ENCODE results near the gene CRELD2. TPM values are rescaled to one million over a fixed set of nuclear protein-coding genes. Genes with fewer than 3 reads are reported as not detected.

CRELD2 gene
- total RNA-seq, 3 donors from 2014 or later, result 27.6 to 57.6 (median 32.2) TPM

DNA sequence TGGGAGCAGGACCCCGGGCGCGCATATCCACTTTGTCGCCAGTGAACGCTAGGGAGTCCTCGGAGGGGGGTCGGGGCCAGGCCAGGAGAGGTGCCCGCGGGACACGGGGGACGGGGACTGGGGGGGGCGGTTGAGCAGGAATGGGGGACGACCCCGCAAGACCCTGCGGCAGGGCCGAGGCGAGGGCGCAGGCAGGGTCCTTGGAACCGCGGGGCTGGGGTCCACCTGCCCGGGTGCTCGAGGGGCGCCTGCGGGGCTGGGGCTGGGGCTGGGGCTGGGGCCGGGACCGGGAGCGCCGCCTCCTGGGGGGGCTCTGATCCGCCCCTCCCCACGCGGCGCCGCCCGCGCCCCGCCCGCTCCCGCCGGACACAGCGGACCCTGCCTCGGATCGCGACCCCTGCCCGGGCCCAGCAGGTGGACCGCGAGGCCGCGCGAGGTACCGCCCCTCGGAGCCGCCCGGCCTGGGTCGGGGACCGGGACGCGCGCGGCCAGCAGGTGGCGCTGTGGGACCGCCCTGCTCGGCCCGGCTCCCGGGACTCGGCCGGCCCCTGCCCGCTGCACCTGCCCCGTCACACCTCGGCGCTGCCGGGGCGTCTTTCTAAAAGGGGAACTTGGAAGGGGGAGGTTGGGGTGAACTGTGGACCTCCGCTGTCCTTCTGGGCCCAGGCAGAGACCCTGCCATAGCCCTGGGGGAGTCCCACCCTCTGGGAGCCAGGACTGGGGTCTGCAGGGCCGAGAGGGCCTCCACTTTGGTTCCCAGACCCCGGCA is 11.0 kb downstream of the CRELD2 start:
- H3K4me1 ChIP-seq (ENCODE audit: low read depth), result peaks cover 28% of the 10 kb centered on the region

GRCh38 chr22:49929994-49930575 is 11.7 kb downstream of the CRELD2 start:
- ATAC-seq (no peak), DNase-seq (peak in 2 of 3 donors; percentile 42 to 79)
- intact Hi-C loops (cut with DNase I, micrococcal nuclease), result loop anchor here (2.0 to 10.0 kb wide), 3 partner anchors 101 to 155 kb away; no protein-coding TSS in a partner anchor
- peaks cover 35% of the 10 kb centered on the region for H3K4me1 ChIP-seq (ENCODE audit: low read depth)
- H3K4me3 ChIP-seq, result no peak overlapping the region
- no peaks in the 10 kb centered on the region for H3K36me3 ChIP-seq (ENCODE audit: low read depth)
- TF ChIP-seq, protein P1, sequence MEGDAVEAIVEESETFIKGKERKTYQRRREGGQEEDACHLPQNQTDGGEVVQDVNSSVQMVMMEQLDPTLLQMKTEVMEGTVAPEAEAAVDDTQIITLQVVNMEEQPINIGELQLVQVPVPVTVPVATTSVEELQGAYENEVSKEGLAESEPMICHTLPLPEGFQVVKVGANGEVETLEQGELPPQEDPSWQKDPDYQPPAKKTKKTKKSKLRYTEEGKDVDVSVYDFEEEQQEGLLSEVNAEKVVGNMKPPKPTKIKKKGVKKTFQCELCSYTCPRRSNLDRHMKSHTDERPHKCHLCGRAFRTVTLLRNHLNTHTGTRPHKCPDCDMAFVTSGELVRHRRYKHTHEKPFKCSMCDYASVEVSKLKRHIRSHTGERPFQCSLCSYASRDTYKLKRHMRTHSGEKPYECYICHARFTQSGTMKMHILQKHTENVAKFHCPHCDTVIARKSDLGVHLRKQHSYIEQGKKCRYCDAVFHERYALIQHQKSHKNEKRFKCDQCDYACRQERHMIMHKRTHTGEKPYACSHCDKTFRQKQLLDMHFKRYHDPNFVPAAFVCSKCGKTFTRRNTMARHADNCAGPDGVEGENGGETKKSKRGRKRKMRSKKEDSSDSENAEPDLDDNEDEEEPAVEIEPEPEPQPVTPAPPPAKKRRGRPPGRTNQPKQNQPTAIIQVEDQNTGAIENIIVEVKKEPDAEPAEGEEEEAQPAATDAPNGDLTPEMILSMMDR (IDR thresholded peaks at IDR 0.05), result no peak
- no peaks in the 10 kb centered on the region for H3K9me3 ChIP-seq

More for the DNA sequence above, 11.0 kb downstream of the CRELD2 start:
- peak; percentile 77 for ATAC-seq
- no peaks in the 10 kb centered on the region for H3K9me3 ChIP-seq
- intact Hi-C loops (cut with DNase I, micrococcal nuclease), result loop anchor here in 1 of 2 donors (5.0 to 10.0 kb wide), 2 partner anchors 103 to 155 kb away; no protein-coding TSS in a partner anchor
- TF ChIP-seq, protein P1 (IDR thresholded peaks at IDR 0.05), result peak; percentile 90
- H3K36me3 ChIP-seq (ENCODE audit: low read depth), result no peaks in the 10 kb centered on the region
- no peak overlapping the region for H3K4me3 ChIP-seq
- peak; percentile 71 to 82 (median 82) for DNase-seq

DNA sequence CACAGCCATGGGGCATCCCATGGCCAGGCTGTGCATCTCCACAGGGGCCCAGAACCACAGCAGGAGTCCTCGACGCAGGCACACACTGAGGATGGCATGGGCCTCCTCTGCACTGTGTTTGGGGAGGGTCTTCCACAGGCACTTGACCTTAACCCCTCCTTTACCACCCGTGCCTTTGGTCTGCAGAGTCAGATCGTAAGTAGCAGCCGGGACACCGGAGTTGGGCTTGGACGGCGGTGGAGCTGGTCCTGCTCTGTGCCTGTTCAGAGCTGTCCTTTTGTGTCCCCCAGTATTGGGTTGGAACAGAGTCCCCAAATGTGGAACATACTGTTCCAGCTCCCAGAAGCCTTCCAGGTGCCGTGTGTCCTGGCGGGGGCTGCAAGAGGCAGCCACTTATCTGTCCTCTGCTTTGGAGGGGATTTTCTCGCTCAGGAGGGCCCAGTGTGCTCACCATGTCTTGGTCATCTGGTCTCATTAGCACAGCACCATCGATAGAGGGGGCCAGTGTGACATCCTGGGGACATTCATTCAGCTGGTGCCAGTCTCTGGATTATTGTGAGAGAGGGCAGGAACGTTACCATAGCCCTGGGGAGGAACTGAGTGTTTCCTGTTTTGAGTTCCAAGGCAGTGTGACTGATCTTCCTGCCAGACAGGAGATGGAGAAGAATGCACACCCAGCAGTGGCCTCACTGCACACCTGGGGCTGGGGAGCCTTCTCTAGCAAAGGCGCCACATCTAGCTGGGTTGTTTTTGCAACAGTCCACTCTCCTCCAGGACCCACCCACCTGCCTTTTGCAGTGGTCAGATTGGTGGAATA is 12.4 kb downstream of the CRELD2 start:
- Histone ChIP-seq H3K4me3 (no peak overlapping the region), H3K9me3 (no peaks in the 10 kb centered on the region), H3K36me3 (ENCODE audit: low read depth) (no peaks in the 10 kb centered on the region), H3K4me1 (ENCODE audit: low read depth) (peaks cover 35% of the 10 kb centered on the region)
- intact Hi-C loops (cut with DNase I, micrococcal nuclease), result loop anchor here in 1 of 2 donors (2.0 kb wide), 1 partner anchor 100 kb away; no protein-coding TSS in a partner anchor
- DNase-seq, result peak in 2 of 3 donors; percentile 74 to 89
- peak; percentile 65 for ATAC-seq
- TF ChIP-seq, protein P1 (IDR thresholded peaks at IDR 0.05), result peak; percentile 27

GRCh38 chr22:49933236-49934159 is 15.1 kb downstream of the CRELD2 start:
- peaks cover 45% of the 10 kb centered on the region for H3K4me1 ChIP-seq (ENCODE audit: low read depth)
- intact Hi-C loops (cut with DNase I, micrococcal nuclease), result no loop called here
- TF ChIP-seq, protein P1 (IDR thresholded peaks at IDR 0.05), result no peak
- no peaks in the 10 kb centered on the region for H3K9me3 ChIP-seq
- DNase-seq, result peak; percentile 34 to 68 (median 49)
- no peak for ATAC-seq
- no peaks in the 10 kb centered on the region for H3K36me3 ChIP-seq (ENCODE audit: low read depth)
- H3K4me3 ChIP-seq, result no peak overlapping the region

Measured in mucosa of descending colon (tissue), 3 donors.